Stimulated activated naive CD8-positive, alpha-beta T cell treated with anti-CD3 and anti-CD28 coated beads, Interleukin-15, Interleukin-2, amounts not matched to agents 100 U/mL and 50 U/mL, for 24 hours (primary cell): ENCODE results near the gene KLF13.

ENCODE experiments used
- ATAC-seq: fragments of 150-1000 bp; cut with Tn5 transposase; one replicate; pipeline ENCODE4 v1.10.0; 2021
- DNase-seq: peaks from one replicate; pipeline ENCODE4 v3.0.0; 2021

Gene KLF13

GRCh38 chr15:31333119-31333518 lies 6.5 kb downstream of the KLF13 start:
- ATAC-seq (no peak), DNase-seq (no peak)

DNA sequence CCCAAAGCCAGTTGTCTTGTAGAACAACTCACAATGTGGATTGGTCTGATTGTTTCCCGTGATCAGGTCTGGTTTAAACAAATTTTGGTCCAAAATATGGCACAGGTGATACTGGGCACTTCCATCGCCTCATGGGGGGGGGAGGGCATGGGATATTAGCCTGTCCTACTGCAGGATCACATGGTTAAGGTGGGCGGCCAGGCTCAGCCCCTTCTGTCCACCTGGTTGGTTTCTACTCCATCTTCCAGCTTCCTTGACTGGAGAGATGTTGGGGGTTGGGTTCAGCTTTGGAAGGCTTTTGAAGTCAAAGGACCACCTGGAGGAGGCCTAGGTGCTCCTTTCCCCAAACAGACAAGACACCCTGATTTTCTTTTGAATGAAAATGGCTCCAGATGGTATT lies 7.2 kb downstream of the KLF13 start:
- DNase-seq (no peak), ATAC-seq (no peak)

- DNase-seq (no peak), ATAC-seq (no peak)
Measured at GRCh38 chr15:31335989-31336592, 9.5 kb downstream of the KLF13 start.

DNA sequence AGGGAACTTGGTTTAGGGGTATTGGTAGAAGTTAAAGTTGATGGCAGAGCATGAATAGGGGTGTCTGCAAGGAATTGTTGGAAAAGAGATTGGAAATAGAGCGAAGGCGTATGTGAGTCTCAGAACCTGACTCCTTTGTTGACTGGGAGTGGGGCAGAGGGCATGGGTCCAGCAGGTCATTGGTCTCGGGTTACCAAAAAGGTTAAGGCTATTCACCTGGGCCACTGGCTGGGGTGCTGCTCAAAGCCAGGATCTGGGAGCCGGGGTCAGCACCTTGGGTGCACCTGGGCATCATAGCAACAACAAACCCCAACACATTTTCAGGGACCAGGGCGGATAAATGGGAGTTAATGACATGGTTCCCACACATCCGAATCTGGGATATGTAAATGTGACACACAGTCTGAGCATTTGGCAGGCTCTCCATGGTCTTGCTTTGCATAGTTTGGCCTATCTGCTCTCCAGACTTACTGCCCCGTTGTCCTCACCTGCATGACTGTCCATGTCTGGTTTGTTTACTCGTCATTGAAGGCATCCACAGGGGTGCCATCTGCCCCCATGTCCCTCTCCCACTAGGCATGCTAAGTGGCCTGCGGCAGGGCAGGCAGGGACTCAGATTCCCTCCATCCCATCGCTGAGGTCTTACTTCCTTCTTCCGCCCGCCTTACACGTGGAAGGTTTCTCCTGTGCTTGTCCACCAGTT lies 10.1 kb downstream of the KLF13 start:
- no peak for ATAC-seq
- no peak for DNase-seq

GRCh38 chr15:31337352-31338031 lies 10.9 kb downstream of the KLF13 start:
- DNase-seq: no peak
- ATAC-seq: peak; percentile 32

DNA sequence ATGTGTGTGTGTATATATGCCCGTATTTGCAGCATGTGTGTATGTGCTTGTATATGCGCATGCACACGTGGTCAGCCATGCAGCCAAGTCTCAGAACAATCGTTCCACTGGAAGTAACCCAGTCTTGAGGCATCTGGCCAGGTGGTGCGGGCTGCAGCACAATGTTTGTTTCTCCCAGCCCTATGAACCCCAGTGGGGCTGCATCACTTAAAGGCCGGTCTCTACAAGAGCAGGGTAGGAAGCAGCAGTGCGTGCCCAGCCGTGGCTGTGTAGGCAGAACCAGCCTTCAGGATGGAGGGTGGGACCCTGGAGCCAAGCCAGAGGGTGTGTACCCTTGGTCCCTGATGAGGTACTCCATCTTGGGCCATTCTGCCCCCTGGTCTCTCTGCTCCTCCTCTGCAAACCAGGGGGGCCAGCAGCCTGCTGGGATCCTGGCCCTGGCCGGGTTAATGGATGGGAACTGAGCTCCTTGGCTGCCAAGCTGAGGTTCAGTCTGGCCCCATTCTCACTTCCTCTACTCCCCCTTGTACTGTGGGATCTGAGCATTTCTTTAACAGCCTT lies 11.8 kb downstream of the KLF13 start:
- DNase-seq: no peak

DNA sequence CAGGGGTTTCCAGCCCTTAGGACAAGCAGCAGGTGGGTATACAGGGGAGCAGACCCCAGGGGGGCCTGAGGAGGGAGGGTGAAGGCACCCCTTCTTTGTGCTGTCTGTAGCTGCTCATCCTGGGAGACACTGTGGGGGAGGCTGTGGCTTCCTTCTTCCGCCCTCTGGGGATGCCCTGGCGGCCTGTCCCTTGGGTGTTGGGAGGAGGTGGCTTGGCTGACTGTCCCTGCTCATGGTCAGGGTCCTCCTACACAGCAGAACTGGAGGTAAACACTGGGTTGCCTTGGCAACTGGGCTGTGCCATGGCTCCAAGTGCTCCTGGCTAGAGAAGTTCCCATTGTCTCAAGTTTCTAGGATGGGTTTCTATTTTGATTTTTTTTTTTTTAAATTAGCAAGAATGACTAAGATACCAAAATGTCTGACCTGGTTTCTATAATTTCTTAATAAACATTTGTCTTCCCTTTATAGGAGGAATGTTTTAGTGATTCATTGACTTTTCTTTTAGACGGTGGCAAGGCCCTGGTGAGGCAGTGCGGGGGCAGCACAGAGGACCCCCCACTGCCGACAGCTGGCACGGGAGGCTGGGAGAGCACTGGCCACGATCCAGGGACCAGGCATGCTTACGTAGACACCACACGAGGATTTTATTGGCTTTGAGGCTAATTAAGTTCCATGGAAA lies 12.4 kb downstream of the KLF13 start:
- peak; percentile 70 for DNase-seq

More for the DNA sequence above, 11.8 kb downstream of the KLF13 start:
- ATAC-seq: peak; percentile 1

GRCh38 chr15:31339558-31339895 lies 12.9 kb downstream of the KLF13 start:
- ATAC-seq: no peak

More for the DNA sequence above, 12.4 kb downstream of the KLF13 start:
- peak; percentile 74 for ATAC-seq

GRCh38 chr15:31340047-31340446 lies 13.4 kb downstream of the KLF13 start:
- DNase-seq: no peak
- ATAC-seq: no peak

More at GRCh38 chr15:31339558-31339895, 12.9 kb downstream of the KLF13 start:
- no peak for DNase-seq

GRCh38 chr15:31340592-31340991 lies 14.0 kb downstream of the KLF13 start:
- ATAC-seq: no peak
- no peak for DNase-seq

DNA sequence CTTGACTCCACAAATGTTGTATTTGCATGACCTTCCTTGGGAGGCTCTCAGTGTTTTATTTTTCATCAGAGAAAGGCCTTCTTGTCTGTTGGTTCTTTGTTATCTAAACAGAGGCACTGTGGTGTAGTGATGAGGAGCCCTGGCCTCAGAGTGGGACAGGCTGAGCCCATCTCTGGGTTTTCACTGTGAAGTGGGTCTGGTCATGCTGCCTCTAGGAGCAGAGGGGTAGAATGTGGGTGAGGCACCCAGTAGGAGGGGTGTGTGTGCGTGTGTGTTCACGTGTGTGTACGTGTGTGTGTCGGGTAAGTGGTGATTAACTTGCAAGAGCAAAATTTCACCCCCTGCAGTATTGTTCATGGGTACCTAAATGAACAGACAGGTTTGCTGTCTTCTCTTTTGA lies 14.4 kb downstream of the KLF13 start:
- DNase-seq (no peak), ATAC-seq (no peak)

DNA sequence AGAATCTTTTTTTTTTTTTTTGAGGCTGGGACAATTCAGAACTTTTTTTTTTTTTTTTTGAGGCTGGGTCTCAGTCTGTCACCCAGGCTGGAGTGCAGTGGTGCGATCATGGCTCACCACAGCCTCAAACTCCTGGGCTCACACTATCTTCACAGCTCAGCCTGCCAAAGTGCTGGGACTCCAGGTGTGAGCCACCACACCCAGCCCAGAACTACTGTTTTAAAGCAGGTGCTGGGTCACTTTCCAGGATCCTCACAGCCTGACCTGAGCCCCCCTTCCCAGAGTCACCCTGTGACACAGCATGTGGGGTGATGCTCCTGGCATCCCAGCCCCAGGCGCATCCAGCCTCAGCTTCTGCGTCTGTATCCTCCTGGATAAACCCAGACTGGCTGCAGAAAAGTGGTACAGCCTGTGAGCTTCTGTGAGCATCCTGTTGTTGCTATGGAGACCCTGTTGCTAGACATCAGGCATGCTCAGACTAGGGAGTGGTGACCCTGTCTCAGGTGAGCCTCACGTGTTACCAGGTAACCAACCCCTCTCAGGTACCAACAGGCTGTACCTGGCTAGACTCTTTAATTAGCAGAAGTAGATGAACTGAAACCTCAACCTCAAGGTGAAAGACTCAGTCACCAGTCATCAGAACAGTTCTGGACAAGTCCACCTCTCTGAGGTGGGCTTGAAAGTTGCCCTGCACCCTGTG lies 15.0 kb downstream of the KLF13 start:
- ATAC-seq (no peak), DNase-seq (no peak)

DNA sequence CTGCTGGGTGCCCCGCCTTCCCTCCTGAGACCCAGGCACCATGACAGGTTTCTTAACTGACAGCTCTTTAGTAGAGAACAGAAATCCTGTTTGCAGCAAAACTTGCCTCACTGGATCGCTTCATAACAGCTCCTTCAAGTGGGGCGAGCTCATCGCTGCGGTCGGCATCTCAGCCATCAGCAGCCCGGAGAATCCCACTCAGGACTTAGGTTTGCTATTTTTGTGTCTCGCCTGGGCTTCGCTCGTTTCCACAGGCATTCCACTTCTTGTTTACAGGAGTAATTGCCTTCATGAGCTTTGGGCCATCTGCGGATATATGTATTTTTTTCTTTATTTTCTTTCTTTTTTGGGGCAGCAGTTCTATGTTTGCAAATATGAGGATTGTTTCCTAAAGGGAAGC lies 15.7 kb downstream of the KLF13 start:
- no peak for DNase-seq
- ATAC-seq: no peak

DNA sequence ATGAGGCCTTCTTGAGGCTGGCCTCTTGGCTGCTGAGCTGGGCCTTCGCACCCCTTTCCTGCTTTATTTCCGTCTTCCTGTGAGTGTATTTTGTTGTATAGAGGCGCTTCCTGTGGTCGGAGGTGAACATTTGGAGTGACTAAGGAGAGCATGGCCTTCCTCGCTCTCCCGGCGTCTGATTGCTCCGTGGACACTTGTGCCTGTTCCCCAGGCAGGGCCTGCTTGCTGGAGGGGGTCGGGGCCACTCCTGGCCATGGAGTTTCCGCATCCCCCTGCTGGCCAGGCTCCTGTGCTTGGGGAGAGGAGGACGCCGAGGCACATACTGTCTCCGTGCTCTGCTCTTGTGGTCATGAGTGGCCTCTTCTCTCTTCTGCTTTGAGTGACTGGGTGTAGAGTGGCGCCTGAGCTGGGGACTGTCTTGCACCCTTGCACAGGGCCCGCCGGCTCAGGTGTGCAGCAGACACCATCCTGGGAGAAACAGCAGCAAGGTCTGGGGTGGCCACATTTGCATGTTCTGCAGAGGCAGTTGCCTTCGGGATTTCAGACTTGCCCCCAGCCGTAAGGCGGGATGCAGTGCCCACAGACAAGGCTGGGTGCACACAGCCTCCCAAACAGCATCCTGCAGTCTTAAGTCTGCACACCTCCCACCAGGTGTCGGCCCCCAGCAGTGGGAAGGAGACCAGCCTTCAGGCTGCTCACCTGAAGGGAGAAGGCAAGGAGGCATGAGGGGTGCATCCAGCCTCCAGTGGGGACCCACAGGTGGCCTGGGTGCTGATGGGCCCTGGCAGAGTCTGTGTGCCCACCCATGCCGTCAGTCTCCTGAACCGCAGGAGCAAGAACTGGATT lies 16.4 kb downstream of the KLF13 start:
- no peak for ATAC-seq
- DNase-seq: no peak

DNA sequence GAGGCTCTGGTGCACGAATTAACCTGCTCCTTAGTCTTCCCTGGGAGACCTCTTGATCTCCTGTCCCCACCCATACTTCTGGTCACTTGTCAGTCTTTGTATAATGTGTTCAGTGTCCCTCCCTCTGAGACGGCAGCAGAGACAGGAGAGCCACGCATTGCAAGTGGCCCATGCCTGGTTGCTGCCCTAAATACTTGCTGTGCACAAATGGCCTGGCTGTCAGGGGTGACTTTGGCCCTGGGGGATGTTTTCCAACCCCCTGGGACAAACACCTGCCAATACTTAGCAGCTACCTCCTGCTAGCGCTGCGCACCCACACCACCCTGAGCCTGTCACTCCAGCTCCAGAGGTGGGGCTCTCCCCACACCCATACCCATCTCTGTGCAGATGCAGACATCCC lies 17.2 kb downstream of the KLF13 start:
- ATAC-seq (no peak), DNase-seq (no peak)

DNA sequence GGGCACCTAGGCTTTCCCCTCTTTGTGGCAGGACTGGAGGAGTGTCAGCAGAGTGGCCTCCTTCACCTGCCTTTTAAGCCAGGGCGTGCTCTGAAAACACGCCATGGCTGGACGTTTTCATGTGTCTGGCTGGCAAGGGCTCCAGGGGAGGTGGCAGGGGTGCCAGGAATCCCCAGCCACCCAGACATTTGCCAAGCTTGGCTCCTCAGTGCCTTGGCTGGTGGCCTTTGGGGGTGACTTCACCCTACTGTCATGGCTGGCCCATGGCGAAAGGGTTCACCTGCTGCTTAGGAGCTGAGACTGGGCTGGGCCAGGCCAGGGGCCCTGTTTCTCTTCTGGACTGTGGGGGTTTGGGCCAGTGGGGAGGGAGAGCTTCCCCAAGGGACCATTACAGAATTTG lies 17.6 kb downstream of the KLF13 start:
- ATAC-seq: no peak
- no peak for DNase-seq

GRCh38 chr15:31344823-31345605 lies 18.4 kb downstream of the KLF13 start:
- DNase-seq (peak; percentile 74), ATAC-seq (peak; percentile 65)

DNA sequence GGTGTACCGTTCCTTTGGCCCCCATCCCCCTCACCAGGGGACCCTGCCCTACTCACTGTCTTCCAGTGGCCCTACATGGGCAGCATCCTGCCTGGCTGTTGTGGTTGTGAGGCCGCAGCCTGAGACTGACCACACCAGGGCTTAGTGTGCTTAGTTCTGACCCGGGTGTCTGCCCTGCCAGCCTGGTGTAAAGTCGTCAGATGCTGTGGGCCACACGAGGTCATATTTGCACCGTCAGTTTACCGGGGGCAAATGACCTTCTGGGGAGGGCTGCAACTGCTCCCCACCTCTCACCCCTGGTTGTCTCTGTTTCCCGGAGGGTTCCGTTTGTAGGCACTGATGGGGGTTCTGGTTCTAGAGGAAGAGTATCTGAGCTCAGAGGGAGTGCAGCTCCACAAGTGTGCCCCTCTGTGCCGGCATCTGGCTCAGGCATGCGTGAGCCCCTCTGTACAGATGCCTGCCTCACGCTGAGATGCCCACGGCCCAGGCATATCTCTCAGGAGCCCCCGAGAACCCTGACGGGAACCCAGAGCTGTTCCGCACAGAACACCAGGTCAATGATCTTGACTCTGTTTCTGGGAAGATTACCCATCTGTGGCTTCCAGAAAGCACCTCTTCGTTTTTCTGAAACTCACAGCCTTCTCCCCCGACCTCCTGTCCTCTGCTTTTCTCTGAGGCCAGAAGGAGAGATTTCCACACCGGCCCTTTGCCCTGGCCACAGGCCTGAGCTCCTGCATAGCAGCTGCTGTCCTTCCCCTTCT lies 19.2 kb downstream of the KLF13 start:
- ATAC-seq (peak; percentile 13), DNase-seq (no peak)

DNA sequence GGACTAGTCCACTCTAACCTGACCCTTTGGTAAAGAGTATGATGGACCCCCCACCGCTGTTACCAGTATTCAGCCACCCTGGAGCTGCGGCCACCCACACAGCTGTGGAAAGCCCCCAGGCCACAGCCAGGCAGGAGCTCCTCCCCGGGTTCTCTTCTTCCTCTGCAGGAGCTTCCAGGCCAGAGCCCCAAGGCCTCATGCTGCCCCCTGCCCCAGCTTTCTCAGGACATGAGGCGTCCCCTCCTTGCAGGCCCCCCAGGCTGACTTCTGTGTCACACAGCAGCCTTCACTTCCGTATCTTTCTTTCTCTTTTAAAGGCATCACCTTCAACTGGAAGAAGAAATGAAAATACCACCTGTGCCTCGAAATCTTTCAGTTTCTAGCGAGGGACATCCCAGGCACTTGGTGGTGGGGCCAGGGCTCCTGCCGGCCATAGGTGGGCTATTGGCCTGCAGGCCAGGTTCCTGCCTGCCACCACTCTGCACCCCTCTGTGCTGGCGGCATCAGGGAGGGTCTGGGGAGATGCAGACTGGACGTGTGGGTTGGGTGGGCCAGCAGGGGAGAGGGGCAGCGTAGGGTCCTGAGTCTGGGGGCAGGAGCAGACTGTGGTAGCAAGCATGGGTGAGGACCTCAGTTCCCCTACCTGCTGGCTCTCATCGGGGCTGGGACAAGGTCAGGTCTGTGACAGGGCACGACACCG lies 19.9 kb downstream of the KLF13 start:
- DNase-seq: peak; percentile 68

More for the DNA sequence above, 19.9 kb downstream of the KLF13 start:
- ATAC-seq: peak; percentile 6
